Lower leg skin (tissue), 3 donors: ENCODE measurements around the gene ATP8A2.

Experiments used
- POLR2A ChIP-seq, 2 donors: fragments of 450-650 bp; IDR thresholded peaks; one replicate each; pipeline ENCODE4 v1.6.1; 2016 to 2017; ENCODE audit warnings: antibody characterized with exemption in 2 of 2, mild to moderate bottlenecking in 1 of 2, moderate library complexity in 1 of 2
- TF ChIP-seq, protein P1 (sequence below), 3 donors: fragments of 450-650 bp; IDR thresholded peaks; one replicate each; pipeline ENCODE4 v1.5.1; 2016; ENCODE audit warnings: antibody characterized with exemption in 3 of 3, mild to moderate bottlenecking in 3 of 3, moderate library complexity in 2 of 3

- TF ChIP-seq, protein P1, sequence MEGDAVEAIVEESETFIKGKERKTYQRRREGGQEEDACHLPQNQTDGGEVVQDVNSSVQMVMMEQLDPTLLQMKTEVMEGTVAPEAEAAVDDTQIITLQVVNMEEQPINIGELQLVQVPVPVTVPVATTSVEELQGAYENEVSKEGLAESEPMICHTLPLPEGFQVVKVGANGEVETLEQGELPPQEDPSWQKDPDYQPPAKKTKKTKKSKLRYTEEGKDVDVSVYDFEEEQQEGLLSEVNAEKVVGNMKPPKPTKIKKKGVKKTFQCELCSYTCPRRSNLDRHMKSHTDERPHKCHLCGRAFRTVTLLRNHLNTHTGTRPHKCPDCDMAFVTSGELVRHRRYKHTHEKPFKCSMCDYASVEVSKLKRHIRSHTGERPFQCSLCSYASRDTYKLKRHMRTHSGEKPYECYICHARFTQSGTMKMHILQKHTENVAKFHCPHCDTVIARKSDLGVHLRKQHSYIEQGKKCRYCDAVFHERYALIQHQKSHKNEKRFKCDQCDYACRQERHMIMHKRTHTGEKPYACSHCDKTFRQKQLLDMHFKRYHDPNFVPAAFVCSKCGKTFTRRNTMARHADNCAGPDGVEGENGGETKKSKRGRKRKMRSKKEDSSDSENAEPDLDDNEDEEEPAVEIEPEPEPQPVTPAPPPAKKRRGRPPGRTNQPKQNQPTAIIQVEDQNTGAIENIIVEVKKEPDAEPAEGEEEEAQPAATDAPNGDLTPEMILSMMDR (IDR thresholded peaks at IDR 0.05): no peak
- no peak for TF ChIP-seq POLR2A (IDR thresholded peaks at IDR 0.05)
These were observed 6.0 kb upstream of the ATP8A2 start for GRCh38 chr13:25365720-25366235.
